Limb (tissue), 2 donors: ENCODE measurements around the gene CXorf49B.

Experiments used
- DNase-seq, 2 donors: peaks; one replicate each; pipeline ENCODE4 v3.0.0-alpha.2; 2016; ENCODE audit errors: extremely low spot score in 2 of 2

Gene CXorf49B

DNA sequence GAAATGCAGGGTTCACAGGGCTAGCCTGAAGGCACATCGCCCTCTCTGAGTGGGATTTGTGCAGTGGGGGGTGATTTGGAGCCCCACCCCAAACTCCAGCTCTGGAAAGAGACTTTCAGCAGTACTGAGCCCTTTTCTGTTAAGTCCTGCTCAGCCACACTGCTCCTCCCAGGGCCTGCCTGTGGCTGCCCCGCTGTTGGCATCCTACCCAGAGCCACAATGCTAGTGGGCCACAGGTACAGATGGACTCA, 52.7 kb downstream of the CXorf49B start:
- no peak for DNase-seq
